Thyroid gland (tissue), 4 donors: ENCODE data around the gene CNTN5. TPM values are rescaled to one million over a fixed set of nuclear protein-coding genes. Genes with fewer than 3 reads are reported as not detected.

Experiments used
- DNase-seq, 2 donors: peaks; one replicate each; pipeline ENCODE4 v3.0.0-alpha.2; 2019
- H3K27ac ChIP-seq, 3 donors: fragments of 200-600 bp; sonication (generic); 1 replicate in 2 of 3; 2 replicates in 1 of 3; pipeline ENCODE4 v1.5.1; 2016 to 2019; ENCODE audit warnings: mild to moderate bottlenecking in 1 of 3, moderate library complexity in 1 of 3
- H3K27me3 ChIP-seq: fragments of 200-600 bp; sonication (generic); one replicate; pipeline ENCODE4 v1.5.1; 2019
- H3K36me3 ChIP-seq, 2 donors: fragments of 200-600 bp; sonication (generic); one replicate each; pipeline ENCODE4 v1.5.1; 2016 to 2019
- H3K4me1 ChIP-seq, 2 donors: fragments of 200-600 bp; sonication (generic); one replicate each; pipeline ENCODE4 v1.5.1; 2017 to 2019
- H3K4me3 ChIP-seq, 3 donors: fragments of 200-600 bp; sonication (generic); replicated peaks in 1 of 3; 1 replicate in 2 of 3; 2 replicates in 1 of 3; pipeline ENCODE4 v1.5.1; 2016; ENCODE audit warnings: mild to moderate bottlenecking in 1 of 3
- H3K9me3 ChIP-seq: fragments of 200-600 bp; sonication (generic); one replicate; pipeline ENCODE4 v1.5.1; 2017
- CTCF ChIP-seq, 6 experiments: fragments of 200-600 bp in 3 of 6; fragments of 450-650 bp in 3 of 6; sonication (generic) in 3 of 6; IDR thresholded peaks; one replicate each; pipeline ENCODE4 v1.5.1; 2016 to 2019; ENCODE audit warnings: antibody characterized with exemption in 6 of 6, mild to moderate bottlenecking in 2 of 6, inconsistent platforms in 1 of 6, moderate library complexity in 1 of 6
- POLR2A ChIP-seq, 2 donors: fragments of 450-650 bp; IDR thresholded peaks; one replicate each; pipeline ENCODE4 v1.6.1; 2017; ENCODE audit warnings: antibody characterized with exemption in 2 of 2, mild to moderate bottlenecking in 2 of 2, moderate library complexity in 1 of 2
- WGBS, 2 donors: methylation state at CpG; one replicate each; pipeline ENCODE4 v1.1.5; 2017; 5-methylcytosine and 5-hydroxymethylcytosine counted together
- intact Hi-C: fragments of 100-400 bp; cut with DNase I; formaldehyde crosslinking; loops from one replicate; pipeline ENCODE4 v1.15.1; 2023
- total RNA-seq, 4 donors: library from RNA; depleted of rRNA; stranded (reverse); fragments of >200 nt; gene quantifications; one replicate each; pipeline ENCODE4 v1.2.3, GENCODE V29; 2016

CNTN5 gene
- total RNA-seq, 4 donors from 2014 or later, result 1.9 to 14.3 (median 12.0) TPM

- intact Hi-C loops, result no loop called here
- WGBS, 2 donors, result 85 to 88% methylated on average over 1 of the region's 1 CpG
These were observed 350.5 kb downstream of the CNTN5 start for GRCh38 chr11:99371257-99371656.

GRCh38 chr11:99376463-99376862 lies 355.7 kb downstream of the CNTN5 start:
- H3K27ac ChIP-seq, result no peak overlapping the region
- H3K27me3 ChIP-seq, result no peaks in the 10 kb centered on the region
- no peak for TF ChIP-seq POLR2A (IDR thresholded peaks at IDR 0.05)
- TF ChIP-seq CTCF (IDR thresholded peaks at IDR 0.05), result no peak
- no peaks in the 10 kb centered on the region for H3K9me3 ChIP-seq
- no peaks in the 10 kb centered on the region for H3K36me3 ChIP-seq
- 80 to 88% methylated on average over 2 of the region's 2 CpGs for WGBS, 2 donors
- intact Hi-C loops, result no loop called here
- no peaks in the 10 kb centered on the region for H3K4me1 ChIP-seq
- no peak for DNase-seq
- H3K4me3 ChIP-seq, result no peak overlapping the region

More at GRCh38 chr11:99371257-99371656, 350.5 kb downstream of the CNTN5 start:
- TF ChIP-seq POLR2A (IDR thresholded peaks at IDR 0.05) (no peak), CTCF (IDR thresholded peaks at IDR 0.05) (no peak)
- no peak overlapping the region for H3K27ac ChIP-seq
- H3K4me1 ChIP-seq, result no peaks in the 10 kb centered on the region
- no peaks in the 10 kb centered on the region for H3K27me3 ChIP-seq
- H3K36me3 ChIP-seq, result no peaks in the 10 kb centered on the region
- no peak overlapping the region for H3K4me3 ChIP-seq
- no peaks in the 10 kb centered on the region for H3K9me3 ChIP-seq
- no peak for DNase-seq

- DNase-seq, result no peak
- Histone ChIP-seq H3K27ac (no peak overlapping the region), H3K27me3 (no peaks in the 10 kb centered on the region), H3K9me3 (no peaks in the 10 kb centered on the region), H3K36me3 (no peaks in the 10 kb centered on the region), H3K4me3 (no peak overlapping the region), H3K4me1 (no peaks in the 10 kb centered on the region)
- intact Hi-C loops, result no loop called here
- TF ChIP-seq POLR2A (IDR thresholded peaks at IDR 0.05) (no peak), CTCF (IDR thresholded peaks at IDR 0.05) (no peak)
- 90 to 92% methylated on average over 4 of the region's 4 CpGs for WGBS, 2 donors
These were observed 363.0 kb downstream of the CNTN5 start for GRCh38 chr11:99383648-99384245.

- intact Hi-C loops, result no loop called here
- Histone ChIP-seq H3K9me3 (no peaks in the 10 kb centered on the region), H3K36me3 (no peaks in the 10 kb centered on the region), H3K4me1 (no peaks in the 10 kb centered on the region), H3K27ac (no peak overlapping the region), H3K4me3 (no peak overlapping the region), H3K27me3 (no peaks in the 10 kb centered on the region)
- no peak for DNase-seq
- 86 to 88% methylated on average over 4 of the region's 4 CpGs for WGBS, 2 donors
- TF ChIP-seq POLR2A (IDR thresholded peaks at IDR 0.05) (no peak), CTCF (IDR thresholded peaks at IDR 0.05) (no peak)
These were observed 370.5 kb downstream of the CNTN5 start for GRCh38 chr11:99391245-99391644.

- H3K9me3 ChIP-seq, result no peaks in the 10 kb centered on the region
- intact Hi-C loops, result no loop called here
- WGBS, 2 donors, result 71 to 76% methylated on average over 2 of the region's 2 CpGs
These were observed 385.6 kb downstream of the CNTN5 start for GRCh38 chr11:99406345-99406744.

More at GRCh38 chr11:99406345-99406744, 385.6 kb downstream of the CNTN5 start:
- no peak for TF ChIP-seq CTCF (IDR thresholded peaks at IDR 0.05)
- TF ChIP-seq POLR2A (IDR thresholded peaks at IDR 0.05), result no peak
- Histone ChIP-seq H3K27me3 (no peaks in the 10 kb centered on the region), H3K4me1 (no peaks in the 10 kb centered on the region), H3K27ac (no peak overlapping the region), H3K36me3 (no peaks in the 10 kb centered on the region), H3K4me3 (no peak overlapping the region)
- DNase-seq, result no peak
